Dermis blood vessel endothelial cell (primary cell): ENCODE data around the gene SUPT3H. TPM values are rescaled to one million over a fixed set of nuclear protein-coding genes. Genes with fewer than 3 reads are reported as not detected.
"Not testable (repeated sequence)": the region's sequence is repeated elsewhere in the genome, so short reads cannot be mapped to it uniquely, and the experiment has no call there.

ENCODE experiments used
- DNase-seq: peaks from one replicate; pipeline ENCODE4 v3.0.0; 2010
- total RNA-seq: library from RNA; depleted of rRNA; stranded (reverse); fragments of >200 nt; gene quantifications from 2 replicates; pipeline ENCODE4 v1.2.3, GENCODE V29; 2014

Gene SUPT3H
- total RNA-seq, 1 donor from 2014 or later, result 5.4 TPM

DNA sequence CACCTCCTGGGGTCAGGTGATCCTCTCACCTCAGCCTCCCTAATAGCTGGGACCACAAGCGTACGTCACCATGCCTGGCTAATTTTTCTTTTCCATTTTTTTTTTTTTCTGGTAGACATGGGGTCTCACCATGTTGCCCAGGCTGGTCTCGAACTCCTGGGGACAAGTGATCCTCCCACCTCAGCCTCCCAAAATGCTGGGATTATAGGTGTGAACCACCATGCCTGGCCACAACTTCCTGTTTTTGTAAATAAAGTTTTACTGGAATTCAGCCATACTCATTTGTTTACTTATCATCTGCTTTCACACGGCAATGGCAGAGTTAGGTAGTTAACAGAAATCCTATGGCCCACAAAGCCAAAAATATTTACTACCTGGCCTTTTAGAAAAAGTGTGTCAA, 57.4 kb downstream of the SUPT3H start:
- no peak for DNase-seq

DNA sequence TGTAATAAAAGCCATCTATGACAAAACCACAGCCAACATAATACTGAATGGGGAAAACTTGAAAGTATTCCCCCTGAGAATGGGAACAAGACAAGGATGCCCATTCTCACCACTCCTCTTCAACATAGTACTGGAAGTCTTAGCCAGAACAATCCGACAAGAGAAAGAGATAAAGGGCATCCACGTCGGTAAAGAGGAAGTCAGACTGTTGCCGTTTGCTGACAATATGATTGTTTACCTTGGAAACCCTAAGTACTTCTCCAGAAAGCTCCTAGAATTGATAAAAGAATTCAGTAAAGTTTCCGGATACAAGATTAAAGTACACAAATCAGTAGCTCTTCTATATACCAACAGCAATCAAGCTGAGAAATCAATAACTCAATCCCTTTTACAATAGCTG, 63.6 kb downstream of the SUPT3H start:
- DNase-seq, result peak; percentile 4

GRCh38 chr6:45310118-45310788, 67.5 kb downstream of the SUPT3H start:
- DNase-seq, result peak; percentile 15

DNA sequence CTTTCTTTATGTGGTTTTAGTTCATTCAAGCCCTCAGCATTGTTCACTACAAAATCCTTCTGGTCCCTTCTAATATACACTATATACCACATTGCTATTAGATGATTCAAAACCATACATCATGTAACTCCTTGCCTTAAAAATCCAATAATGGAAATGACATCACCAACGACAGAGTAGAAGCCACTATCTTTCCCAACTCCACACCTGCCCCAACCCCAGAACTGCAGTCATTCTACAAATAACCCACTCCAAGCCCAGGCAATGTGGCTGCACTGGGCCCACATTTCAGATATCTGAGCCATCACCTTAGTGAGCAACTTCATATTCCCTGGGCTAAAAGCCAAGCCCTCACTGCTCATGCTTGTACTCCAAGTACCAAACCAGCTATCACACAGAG, 72.2 kb downstream of the SUPT3H start:
- no peak for DNase-seq

- DNase-seq, result no peak
These were observed 74.9 kb downstream of the SUPT3H start for GRCh38 chr6:45302832-45303231.

GRCh38 chr6:45301348-45302142, 76.2 kb downstream of the SUPT3H start:
- DNase-seq, result no peak

DNA sequence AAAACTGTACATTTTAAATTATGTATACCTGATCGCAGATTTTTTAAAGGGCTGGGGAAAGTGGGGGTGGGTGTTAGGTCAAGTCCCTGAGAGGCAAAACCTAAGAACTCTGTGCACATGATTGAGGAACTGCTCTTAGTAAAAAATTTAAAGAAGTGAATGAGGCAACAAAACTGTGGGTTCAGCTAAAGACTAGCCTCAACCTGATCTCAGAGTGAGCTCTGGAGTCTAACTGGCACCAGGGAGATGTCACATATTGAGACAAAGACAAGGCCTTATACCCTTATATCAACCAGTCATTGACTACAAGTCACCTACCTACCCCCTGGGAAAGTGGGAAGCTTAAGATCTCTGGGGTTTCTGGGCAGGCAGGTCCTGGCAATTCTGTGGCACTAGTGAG, 77.0 kb downstream of the SUPT3H start:
- DNase-seq, result no peak

DNA sequence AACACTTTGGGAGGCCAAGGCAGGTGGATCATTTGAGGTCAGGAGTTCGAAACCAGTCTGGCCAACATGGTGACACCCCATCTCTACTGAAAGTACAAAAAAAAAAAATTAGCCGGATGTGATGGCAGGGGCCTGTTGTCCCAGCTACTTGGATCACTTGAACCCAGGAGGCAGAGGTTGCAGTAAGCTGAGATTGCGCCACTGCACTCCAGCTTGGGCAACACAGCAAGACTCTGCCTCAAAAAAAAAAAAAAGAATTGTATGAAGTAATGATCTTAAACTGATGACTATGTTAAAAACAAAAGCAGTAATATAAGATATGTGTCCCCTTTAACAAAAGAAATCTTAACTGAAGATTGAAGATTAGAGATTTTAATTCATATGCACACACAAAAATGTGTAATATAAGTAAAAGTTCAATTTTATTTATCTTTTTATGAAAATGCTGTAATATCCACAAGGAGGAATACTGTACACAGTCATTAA, 78.6 kb downstream of the SUPT3H start:
- DNase-seq, result no peak

DNA sequence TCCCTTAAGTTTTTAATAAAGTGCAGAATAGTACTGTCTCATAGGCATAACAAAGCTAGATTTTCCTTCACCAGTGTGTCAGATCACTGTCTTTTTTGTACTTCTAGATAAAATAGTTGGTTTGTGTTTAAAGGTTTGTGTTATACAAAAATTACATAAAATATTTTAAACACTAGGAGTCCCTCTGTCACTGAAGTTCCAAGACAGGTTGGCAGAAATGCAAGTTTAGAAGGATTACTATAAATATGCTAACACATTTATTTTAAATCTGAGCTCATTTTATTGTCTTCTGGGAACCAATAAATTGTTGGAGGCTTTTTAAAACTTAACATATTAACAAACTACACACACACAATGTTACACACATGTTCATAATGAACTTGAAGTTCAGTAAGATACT, 80.4 kb downstream of the SUPT3H start:
- no peak for DNase-seq

GRCh38 chr6:45294065-45294701, 83.6 kb downstream of the SUPT3H start:
- not testable (repeated sequence) for DNase-seq

- DNase-seq, result no peak
These were observed 84.4 kb downstream of the SUPT3H start for GRCh38 chr6:45293306-45293705.

DNA sequence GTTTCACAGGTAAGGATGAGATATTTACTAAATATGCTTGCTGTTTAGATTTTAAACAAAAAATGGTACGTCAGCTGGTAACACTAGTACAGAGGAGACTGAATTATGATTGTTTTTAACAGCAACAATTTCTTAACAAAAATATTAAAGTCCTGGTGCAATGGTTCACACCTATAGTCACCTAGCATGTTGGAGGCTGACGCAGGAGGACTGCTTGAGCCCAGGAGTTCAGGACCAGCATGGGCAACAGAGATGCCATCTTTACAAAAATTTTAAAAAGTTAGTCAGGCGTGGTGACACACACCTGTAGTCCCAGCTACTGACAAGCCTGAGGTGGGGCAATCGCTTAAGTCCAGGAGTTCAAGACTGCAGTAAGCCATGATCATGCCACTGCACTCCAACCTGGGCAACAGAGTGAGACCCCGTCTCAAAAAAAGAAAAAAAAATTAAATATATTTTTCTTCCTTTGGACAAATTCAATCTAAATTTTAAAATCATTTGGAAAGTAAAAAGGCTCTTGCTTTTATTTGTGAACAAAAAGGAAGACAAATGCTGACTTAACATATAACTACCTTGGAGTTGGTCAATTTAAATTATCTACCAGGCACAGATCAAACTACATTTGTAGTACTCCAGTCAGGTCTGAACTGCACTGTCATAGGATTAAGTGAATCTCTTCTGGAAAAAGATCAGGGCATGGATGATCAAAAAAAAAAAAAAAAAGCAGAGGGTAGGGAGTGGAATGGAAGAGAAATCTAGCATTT, 87.8 kb downstream of the SUPT3H start:
- no peak for DNase-seq

- DNase-seq, result not testable (repeated sequence)
These were observed 91.0 kb downstream of the SUPT3H start for GRCh38 chr6:45286707-45287106.

DNA sequence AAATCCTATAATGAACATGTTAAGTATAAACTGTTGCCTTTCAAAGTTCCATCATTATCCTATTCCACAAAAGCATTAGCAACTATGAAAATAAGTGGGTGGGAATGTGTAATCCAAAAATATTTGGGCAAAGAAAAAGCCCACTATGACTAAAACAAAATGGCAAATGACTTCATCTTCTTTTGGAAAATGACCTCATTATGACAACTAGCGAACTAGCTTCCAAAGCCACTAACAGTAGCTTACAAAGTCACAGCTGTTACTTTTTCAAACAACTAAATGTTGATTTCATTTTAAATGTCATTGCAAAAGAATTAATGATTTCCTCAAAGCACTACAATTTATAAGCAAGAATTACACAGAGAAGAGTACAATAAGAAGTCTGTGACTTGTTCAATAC, 99.4 kb downstream of the SUPT3H start:
- DNase-seq, result no peak

DNA sequence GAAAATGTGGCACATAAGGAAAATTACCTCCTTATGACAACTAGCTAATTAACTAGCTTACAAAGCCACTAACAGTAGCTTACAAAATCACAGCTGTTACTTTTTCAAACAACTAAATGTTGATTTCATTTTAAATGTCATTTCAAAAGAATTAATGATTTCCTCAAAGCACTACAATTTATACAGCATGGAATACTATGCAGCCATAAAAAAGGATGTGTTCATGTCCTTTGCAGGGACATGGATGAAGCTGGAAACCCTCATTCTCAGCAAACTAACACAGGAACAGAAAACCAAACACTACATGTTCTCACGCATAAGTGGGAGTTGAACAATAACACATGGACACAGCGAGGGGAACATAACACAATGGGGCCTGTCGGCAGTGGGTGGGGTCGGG, 100.0 kb downstream of the SUPT3H start:
- not testable (repeated sequence) for DNase-seq

- no peak for DNase-seq
These were observed 102.4 kb downstream of the SUPT3H start for GRCh38 chr6:45275358-45275757.

DNA sequence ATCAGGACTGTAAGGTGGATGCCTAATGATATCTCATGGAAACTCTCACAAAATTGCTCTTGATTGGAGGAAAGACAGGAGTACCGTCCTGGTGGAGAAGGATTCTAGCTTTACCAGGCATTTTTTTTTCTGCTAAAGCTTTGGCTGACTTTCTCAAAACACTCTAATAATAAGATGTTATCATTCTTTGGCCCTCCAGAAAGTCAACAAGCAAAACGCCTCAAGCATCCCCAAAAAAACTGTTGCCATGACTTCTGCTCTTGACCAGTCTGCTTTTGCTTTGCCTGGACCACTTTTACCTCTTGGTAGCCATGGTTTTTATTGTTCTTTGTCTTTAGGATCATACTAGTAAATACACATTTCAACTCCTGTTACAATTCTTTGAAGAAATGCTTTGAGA, 105.1 kb downstream of the SUPT3H start:
- no peak for DNase-seq

DNA sequence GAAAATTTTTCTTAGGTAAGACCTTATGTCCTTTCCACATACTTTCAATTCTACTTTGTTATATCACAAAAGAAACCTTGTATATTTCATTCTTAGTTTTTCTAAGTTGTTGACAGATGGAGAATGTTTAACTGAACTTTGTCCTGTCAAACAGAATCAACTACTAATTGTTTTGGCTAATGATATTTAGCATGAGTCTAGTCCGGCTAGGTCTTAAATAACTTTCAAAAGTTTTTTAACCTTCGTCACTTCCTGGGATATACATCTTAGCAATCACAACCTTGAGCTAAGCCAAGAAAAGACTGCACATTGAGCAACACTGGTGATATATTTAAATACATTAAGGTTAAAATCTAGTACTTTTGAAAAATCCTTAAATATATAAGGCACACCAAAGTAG, 112.5 kb downstream of the SUPT3H start:
- DNase-seq, result no peak

GRCh38 chr6:45260696-45261095, 117.0 kb downstream of the SUPT3H start:
- DNase-seq, result no peak

- peak; percentile 1 for DNase-seq
These were observed 120.7 kb downstream of the SUPT3H start for GRCh38 chr6:45256697-45257695.

GRCh38 chr6:45255434-45255833, 122.3 kb downstream of the SUPT3H start:
- DNase-seq, result no peak

DNA sequence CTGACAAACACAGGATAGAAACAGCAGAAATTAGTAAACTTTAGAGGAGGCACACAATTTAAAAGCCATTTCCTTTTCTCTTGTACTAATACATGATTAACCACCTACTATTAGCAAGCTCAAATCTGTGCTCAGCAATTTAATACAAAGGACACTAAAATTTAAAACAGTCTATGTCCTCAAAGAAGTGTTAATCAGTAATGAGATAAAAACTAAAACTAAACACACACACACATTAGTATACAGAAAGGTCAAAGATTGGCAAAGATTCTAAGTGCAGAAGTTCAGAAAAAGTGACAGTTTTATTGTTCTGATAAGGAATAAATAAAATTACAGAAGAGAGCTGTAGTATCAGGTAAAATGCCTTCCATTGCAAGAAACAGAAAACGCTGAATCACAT, 123.5 kb downstream of the SUPT3H start:
- no peak for DNase-seq
